Esophagus muscularis mucosa (tissue), 4 donors: ENCODE data around the gene KRTAP9-8.
"Not testable (repeated sequence)": the region's sequence is repeated elsewhere in the genome, so short reads cannot be mapped to it uniquely, and the experiment has no call there.

Source experiments
- EP300 ChIP-seq: sonication (generic); formaldehyde crosslinking; IDR thresholded peaks from one replicate; pipeline ENCODE4 v1.6.1; 2017; ENCODE audit warnings: antibody characterized with exemption
- POLR2A ChIP-seq: fragments of 450-650 bp; IDR thresholded peaks from one replicate; pipeline ENCODE4 v1.6.1; 2017; ENCODE audit warnings: antibody characterized with exemption, moderate library complexity, mild to moderate bottlenecking, low read depth
- POLR2AphosphoS5 ChIP-seq, 2 donors: sonication (generic); formaldehyde crosslinking; IDR thresholded peaks; one replicate each; pipeline ENCODE4 v1.6.1; 2017; ENCODE audit warnings: antibody characterized with exemption in 2 of 2
- TF ChIP-seq, protein P1 (sequence below), 3 experiments: fragments of 200-600 bp in 2 of 3; fragments of 450-650 bp in 1 of 3; sonication (generic) in 2 of 3; IDR thresholded peaks; one replicate each; pipeline ENCODE4 v1.5.1; 2017 to 2019; ENCODE audit warnings: antibody characterized with exemption in 3 of 3, mild to moderate bottlenecking in 2 of 3, moderate library complexity in 1 of 3

DNA sequence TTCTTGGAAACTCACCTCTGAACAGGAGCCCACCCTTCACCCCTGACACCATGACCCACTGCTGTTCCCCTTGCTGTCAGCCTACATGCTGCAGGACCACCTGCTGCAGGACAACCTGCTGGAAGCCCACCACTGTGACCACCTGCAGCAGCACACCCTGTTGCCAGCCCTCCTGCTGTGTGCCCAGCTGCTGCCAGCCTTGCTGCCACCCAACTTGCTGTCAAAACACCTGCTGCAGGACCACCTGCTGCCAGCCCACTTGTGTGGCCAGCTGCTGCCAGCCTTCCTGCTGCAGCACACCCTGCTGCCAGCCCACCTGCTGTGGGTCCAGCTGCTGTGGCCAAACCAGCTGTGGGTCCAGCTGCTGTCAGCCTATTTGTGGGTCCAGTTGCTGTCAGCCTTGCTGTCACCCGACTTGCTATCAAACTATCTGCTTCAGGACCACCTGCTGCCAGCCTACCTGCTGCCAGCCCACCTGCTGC lies 47.9 kb upstream of the KRTAP9-8 start, which contains the start of gene KRTAP9-1:
- not testable (repeated sequence) for TF ChIP-seq POLR2A; POLR2AphosphoS5 (IDR thresholded peaks at IDR 0.05); EP300
- TF ChIP-seq, protein P1, sequence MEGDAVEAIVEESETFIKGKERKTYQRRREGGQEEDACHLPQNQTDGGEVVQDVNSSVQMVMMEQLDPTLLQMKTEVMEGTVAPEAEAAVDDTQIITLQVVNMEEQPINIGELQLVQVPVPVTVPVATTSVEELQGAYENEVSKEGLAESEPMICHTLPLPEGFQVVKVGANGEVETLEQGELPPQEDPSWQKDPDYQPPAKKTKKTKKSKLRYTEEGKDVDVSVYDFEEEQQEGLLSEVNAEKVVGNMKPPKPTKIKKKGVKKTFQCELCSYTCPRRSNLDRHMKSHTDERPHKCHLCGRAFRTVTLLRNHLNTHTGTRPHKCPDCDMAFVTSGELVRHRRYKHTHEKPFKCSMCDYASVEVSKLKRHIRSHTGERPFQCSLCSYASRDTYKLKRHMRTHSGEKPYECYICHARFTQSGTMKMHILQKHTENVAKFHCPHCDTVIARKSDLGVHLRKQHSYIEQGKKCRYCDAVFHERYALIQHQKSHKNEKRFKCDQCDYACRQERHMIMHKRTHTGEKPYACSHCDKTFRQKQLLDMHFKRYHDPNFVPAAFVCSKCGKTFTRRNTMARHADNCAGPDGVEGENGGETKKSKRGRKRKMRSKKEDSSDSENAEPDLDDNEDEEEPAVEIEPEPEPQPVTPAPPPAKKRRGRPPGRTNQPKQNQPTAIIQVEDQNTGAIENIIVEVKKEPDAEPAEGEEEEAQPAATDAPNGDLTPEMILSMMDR (IDR thresholded peaks at IDR 0.05): not testable (repeated sequence)
